ENCODE measurements around the gene PKD2L1. TPM values are rescaled to one million over a fixed set of nuclear protein-coding genes. Genes with fewer than 3 reads are reported as not detected.

Gene PKD2L1
- total and polyA plus RNA-seq, 2 donors, result 0.19 to 6.1 TPM

GRCh38 chr10:100348389-100348927 is 18.4 kb upstream of the PKD2L1 start:
- H3K4me3 ChIP-seq (ENCODE audit: low read length in 2 of 2), result peak overlapping the region; percentile 63 to 78
- H3K4me1 ChIP-seq (ENCODE audit: control insufficient read depth in 2 of 2, insufficient read depth in 2 of 2, low read length in 2 of 2), result peaks cover 24 to 46% of the 10 kb centered on the region in 2 donors
- peaks cover 0 to 12% of the 10 kb centered on the region in 2 donors for H3K27me3 ChIP-seq (ENCODE audit: control insufficient read depth in 2 of 2, insufficient read depth in 1 of 2, low read length in 1 of 2)
- DNase-seq (ENCODE audit: low read depth in 6 of 9, low spot score in 9 of 9), result no peak
- peaks cover 20 to 39% of the 10 kb centered on the region in 2 donors for H3K36me3 ChIP-seq (ENCODE audit: control insufficient read depth in 2 of 2, insufficient read depth in 2 of 2, low read length in 1 of 2)
- no peak overlapping the region for H3K27ac ChIP-seq (ENCODE audit: low read depth in 1 of 2, low read length in 1 of 2)
- 81% methylated on average over 3 of the region's 3 CpGs for WGBS
- no peaks in the 10 kb centered on the region for H3K9me3 ChIP-seq (ENCODE audit: control insufficient read depth in 2 of 2, insufficient read depth in 1 of 2, low read length in 1 of 2)

DNA sequence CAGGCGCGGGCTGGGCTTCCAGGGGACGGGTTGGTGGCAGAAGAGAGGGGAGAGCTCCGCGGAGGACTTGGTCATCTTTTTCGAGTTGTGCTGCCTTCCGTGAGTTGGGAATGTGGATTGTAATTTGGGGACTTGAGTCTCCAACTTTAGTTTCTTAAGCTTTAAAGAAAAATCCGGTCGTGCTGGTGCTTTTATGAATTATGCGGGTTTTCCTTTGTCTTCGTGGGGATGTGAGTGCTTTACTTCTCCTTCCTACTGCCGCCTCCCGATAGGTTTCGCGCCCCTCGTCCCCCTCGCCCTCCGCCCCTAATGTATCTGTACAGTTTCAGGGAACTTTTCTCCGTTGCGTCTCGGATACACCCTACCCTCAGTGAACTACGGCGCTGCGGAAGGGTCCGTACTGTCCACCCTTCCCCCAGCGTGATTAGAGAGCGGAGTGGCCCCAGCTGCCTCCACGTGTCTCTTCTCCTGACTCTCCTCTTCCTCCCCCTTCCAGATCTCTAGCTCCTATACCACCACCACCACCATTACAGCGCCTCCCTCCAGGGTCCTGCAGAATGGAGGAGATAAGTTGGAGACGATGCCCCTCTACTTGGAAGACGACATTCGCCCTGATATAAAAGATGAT is 17.7 kb upstream of the PKD2L1 start:
- Histone ChIP-seq H3K27ac (ENCODE audit: low read depth in 1 of 2, low read length in 1 of 2) (no peak overlapping the region), H3K27me3 (ENCODE audit: control insufficient read depth in 2 of 2, insufficient read depth in 1 of 2, low read length in 1 of 2) (peaks cover 0 to 12% of the 10 kb centered on the region in 2 donors), H3K4me1 (ENCODE audit: control insufficient read depth in 2 of 2, insufficient read depth in 2 of 2, low read length in 2 of 2) (peaks cover 24 to 46% of the 10 kb centered on the region in 2 donors), H3K36me3 (ENCODE audit: control insufficient read depth in 2 of 2, insufficient read depth in 2 of 2, low read length in 1 of 2) (peaks cover 20 to 33% of the 10 kb centered on the region in 2 donors), H3K4me3 (ENCODE audit: low read length in 2 of 2) (peak overlapping the region; percentile 63 to 78), H3K9me3 (ENCODE audit: control insufficient read depth in 2 of 2, insufficient read depth in 1 of 2, low read length in 1 of 2) (no peaks in the 10 kb centered on the region)
- DNase-seq (ENCODE audit: low read depth in 6 of 9, low spot score in 9 of 9), result peak in 1 of 9 donors; percentile 45
- WGBS, result 12% methylated on average over 32 of the region's 32 CpGs

DNA sequence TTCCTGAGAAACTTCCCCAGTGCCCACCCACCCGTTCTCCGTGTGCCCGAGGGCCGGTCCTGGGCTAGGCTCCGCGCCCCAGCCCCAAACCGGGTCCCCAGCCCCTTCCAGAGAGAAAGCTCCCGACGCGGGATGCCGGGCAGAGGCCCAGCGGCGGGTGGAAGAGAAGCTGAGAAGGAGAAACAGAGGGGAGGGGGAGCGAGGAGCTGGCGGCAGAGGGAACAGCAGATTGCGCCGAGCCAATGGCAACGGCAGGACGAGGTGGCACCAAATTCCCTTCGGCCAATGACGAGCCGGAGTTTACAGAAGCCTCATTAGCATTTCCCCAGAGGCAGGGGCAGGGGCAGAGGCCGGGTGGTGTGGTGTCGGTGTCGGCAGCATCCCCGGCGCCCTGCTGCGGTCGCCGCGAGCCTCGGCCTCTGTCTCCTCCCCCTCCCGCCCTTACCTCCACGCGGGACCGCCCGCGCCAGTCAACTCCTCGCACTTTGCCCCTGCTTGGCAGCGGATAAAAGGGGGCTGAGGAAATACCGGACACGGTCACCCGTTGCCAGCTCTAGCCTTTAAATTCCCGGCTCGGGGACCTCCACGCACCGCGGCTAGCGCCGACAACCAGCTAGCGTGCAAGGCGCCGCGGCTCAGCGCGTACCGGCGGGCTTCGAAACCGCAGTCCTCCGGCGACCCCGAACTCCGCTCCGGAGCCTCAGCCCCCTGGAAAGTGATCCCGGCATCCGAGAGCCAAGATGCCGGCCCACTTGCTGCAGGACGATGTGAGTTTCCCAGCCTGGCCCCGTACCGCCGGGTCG is 16.9 kb upstream of the PKD2L1 start, which contains the start of gene SCD:
Gene SCD, plus strand, starts transcription at position 469 of the 803 bp plus-strand sequence. Its CDS starts 272 bp downstream, at position 741.
- Histone ChIP-seq H3K36me3 (ENCODE audit: control insufficient read depth in 2 of 2, insufficient read depth in 2 of 2, low read length in 1 of 2) (peaks cover 13 to 26% of the 10 kb centered on the region in 2 donors), H3K27me3 (ENCODE audit: control insufficient read depth in 2 of 2, insufficient read depth in 1 of 2, low read length in 1 of 2) (peaks cover 0 to 12% of the 10 kb centered on the region in 2 donors), H3K4me1 (ENCODE audit: control insufficient read depth in 2 of 2, insufficient read depth in 2 of 2, low read length in 2 of 2) (peaks cover 24 to 46% of the 10 kb centered on the region in 2 donors), H3K4me3 (ENCODE audit: low read length in 2 of 2) (peak within 1 kb of the TSS; percentile 63 to 78), H3K27ac (ENCODE audit: low read depth in 1 of 2, low read length in 1 of 2) (peak within 1 kb of the TSS; percentile 11 to 70), H3K9me3 (ENCODE audit: control insufficient read depth in 2 of 2, insufficient read depth in 1 of 2, low read length in 1 of 2) (no peaks in the 10 kb centered on the region)
- under 1% methylated on average over 73 of the region's 73 CpGs for WGBS
- peak; percentile 63 to 90 (median 77) for DNase-seq (ENCODE audit: low read depth in 6 of 9, low spot score in 9 of 9)

DNA sequence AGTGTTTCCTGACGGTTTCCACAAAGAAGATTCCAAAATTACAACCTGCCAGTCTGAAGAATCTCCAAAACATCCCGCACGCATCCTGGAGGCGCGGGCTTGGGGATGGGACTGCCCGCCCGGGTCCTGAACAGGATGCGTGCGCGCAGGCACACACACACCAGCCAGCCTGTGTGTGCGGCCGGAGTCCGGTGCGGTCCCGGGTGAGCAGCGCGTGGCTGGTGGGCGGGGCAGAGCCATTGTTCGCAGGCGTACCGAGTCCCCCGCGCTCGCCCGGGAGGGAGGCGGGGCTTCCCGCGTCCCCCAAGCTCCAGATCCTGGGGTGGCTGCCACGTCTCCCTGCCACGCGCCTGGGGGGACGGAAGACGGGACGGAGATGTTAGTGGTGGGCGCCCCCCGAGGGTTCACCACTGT is 16.3 kb upstream of the PKD2L1 start:
- H3K9me3 ChIP-seq (ENCODE audit: control insufficient read depth in 2 of 2, insufficient read depth in 1 of 2, low read length in 1 of 2), result no peaks in the 10 kb centered on the region
- peaks cover 24 to 46% of the 10 kb centered on the region in 2 donors for H3K4me1 ChIP-seq (ENCODE audit: control insufficient read depth in 2 of 2, insufficient read depth in 2 of 2, low read length in 2 of 2)
- peak overlapping the region; percentile 63 to 78 for H3K4me3 ChIP-seq (ENCODE audit: low read length in 2 of 2)
- under 1% methylated on average over 36 of the region's 36 CpGs for WGBS
- H3K27ac ChIP-seq (ENCODE audit: low read depth in 1 of 2, low read length in 1 of 2), result no peak overlapping the region
- H3K36me3 ChIP-seq (ENCODE audit: control insufficient read depth in 2 of 2, insufficient read depth in 2 of 2, low read length in 1 of 2), result peaks cover 11 to 20% of the 10 kb centered on the region in 2 donors
- H3K27me3 ChIP-seq (ENCODE audit: control insufficient read depth in 2 of 2, insufficient read depth in 1 of 2, low read length in 1 of 2), result peaks cover 0 to 12% of the 10 kb centered on the region in 2 donors
- peak in 3 of 9 donors; percentile 49 to 67 (median 51) for DNase-seq (ENCODE audit: low read depth in 6 of 9, low spot score in 9 of 9)

- H3K36me3 ChIP-seq (ENCODE audit: control insufficient read depth in 2 of 2, insufficient read depth in 2 of 2, low read length in 1 of 2), result peaks cover 8 to 14% of the 10 kb centered on the region in 2 donors
- DNase-seq (ENCODE audit: low read depth in 6 of 9, low spot score in 9 of 9), result no peak
- H3K27me3 ChIP-seq (ENCODE audit: control insufficient read depth in 2 of 2, insufficient read depth in 1 of 2, low read length in 1 of 2), result peaks cover 0 to 12% of the 10 kb centered on the region in 2 donors
- 74% methylated on average over 9 of the region's 9 CpGs for WGBS
- peak overlapping the region; percentile 63 to 78 for H3K4me3 ChIP-seq (ENCODE audit: low read length in 2 of 2)
- H3K27ac ChIP-seq (ENCODE audit: low read depth in 1 of 2, low read length in 1 of 2), result no peak overlapping the region
- no peaks in the 10 kb centered on the region for H3K9me3 ChIP-seq (ENCODE audit: control insufficient read depth in 2 of 2, insufficient read depth in 1 of 2, low read length in 1 of 2)
- H3K4me1 ChIP-seq (ENCODE audit: control insufficient read depth in 2 of 2, insufficient read depth in 2 of 2, low read length in 2 of 2), result peaks cover 21 to 42% of the 10 kb centered on the region in 2 donors
Observed at GRCh38 chr10:100345570-100346330, 15.7 kb upstream of the PKD2L1 start.

DNA sequence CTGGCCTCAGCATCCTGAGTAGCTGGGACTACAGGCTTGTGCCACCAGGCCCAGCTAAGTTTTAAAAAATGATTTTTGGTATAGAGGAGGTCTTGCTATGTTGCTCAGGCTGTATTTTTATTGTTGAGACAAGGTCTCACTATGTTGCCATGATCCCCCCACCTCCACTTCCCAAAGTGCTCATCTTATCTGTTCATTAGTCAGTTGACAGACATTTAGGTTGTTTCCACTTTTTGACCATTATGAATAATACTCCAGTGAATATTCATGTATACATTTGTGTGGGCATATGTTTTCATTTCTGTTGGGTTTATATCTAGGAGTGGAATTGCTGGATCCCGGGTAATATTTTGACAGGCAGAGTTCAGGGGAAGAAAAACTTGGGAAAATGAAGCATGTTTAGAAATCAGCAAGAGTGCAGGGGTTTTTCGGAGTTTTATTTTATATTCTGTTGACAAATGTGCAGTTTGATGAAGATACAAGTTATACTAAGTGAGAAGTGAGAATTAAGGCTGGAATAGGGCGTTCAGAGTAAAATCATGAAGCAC is 14.3 kb upstream of the PKD2L1 start:
- H3K27ac ChIP-seq (ENCODE audit: low read depth in 1 of 2, low read length in 1 of 2), result no peak overlapping the region
- WGBS, result 82% methylated on average over 3 of the region's 3 CpGs
- no peak overlapping the region for H3K4me3 ChIP-seq (ENCODE audit: low read length in 2 of 2)

DNA sequence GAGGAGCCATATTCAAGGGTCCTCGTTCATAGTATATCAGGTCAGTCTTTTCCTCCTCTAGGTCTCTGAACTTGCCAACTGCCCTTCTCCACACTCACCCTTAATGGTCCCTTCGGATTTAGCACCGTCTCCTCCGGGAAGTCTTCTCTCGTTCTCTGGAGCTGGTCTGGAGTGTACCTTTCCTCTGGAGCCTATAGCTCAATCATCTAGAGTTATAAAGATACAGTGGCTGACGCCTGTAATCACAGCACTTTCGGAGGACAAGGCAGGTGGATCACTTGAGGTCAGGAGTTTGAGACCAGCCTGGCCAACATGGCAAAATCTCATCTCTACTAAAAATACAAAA is 12.6 kb upstream of the PKD2L1 start:
- WGBS, result 90% methylated on average over 7 of the region's 7 CpGs
- no peak overlapping the region for H3K27ac ChIP-seq (ENCODE audit: low read depth in 1 of 2, low read length in 1 of 2)
- no peaks in the 10 kb centered on the region for H3K9me3 ChIP-seq (ENCODE audit: control insufficient read depth in 2 of 2, insufficient read depth in 1 of 2, low read length in 1 of 2)
- DNase-seq (ENCODE audit: low read depth in 6 of 9, low spot score in 9 of 9), result no peak
- H3K36me3 ChIP-seq (ENCODE audit: control insufficient read depth in 2 of 2, insufficient read depth in 2 of 2, low read length in 1 of 2), result no peaks in the 10 kb centered on the region
- H3K4me3 ChIP-seq (ENCODE audit: low read length in 2 of 2), result no peak overlapping the region
- H3K27me3 ChIP-seq (ENCODE audit: control insufficient read depth in 2 of 2, insufficient read depth in 1 of 2, low read length in 1 of 2), result peaks cover 0 to 9% of the 10 kb centered on the region in 2 donors
- peaks cover 0 to 22% of the 10 kb centered on the region in 2 donors for H3K4me1 ChIP-seq (ENCODE audit: control insufficient read depth in 2 of 2, insufficient read depth in 2 of 2, low read length in 2 of 2)

More for the DNA sequence above, 14.3 kb upstream of the PKD2L1 start:
- peaks cover 0 to 12% of the 10 kb centered on the region in 2 donors for H3K27me3 ChIP-seq (ENCODE audit: control insufficient read depth in 2 of 2, insufficient read depth in 1 of 2, low read length in 1 of 2)
- DNase-seq (ENCODE audit: low read depth in 6 of 9, low spot score in 9 of 9), result no peak
- H3K4me1 ChIP-seq (ENCODE audit: control insufficient read depth in 2 of 2, insufficient read depth in 2 of 2, low read length in 2 of 2), result peaks cover 14 to 31% of the 10 kb centered on the region in 2 donors
- peaks cover 0 to 6% of the 10 kb centered on the region in 2 donors for H3K36me3 ChIP-seq (ENCODE audit: control insufficient read depth in 2 of 2, insufficient read depth in 2 of 2, low read length in 1 of 2)
- H3K9me3 ChIP-seq (ENCODE audit: control insufficient read depth in 2 of 2, insufficient read depth in 1 of 2, low read length in 1 of 2), result no peaks in the 10 kb centered on the region

- Histone ChIP-seq H3K36me3 (ENCODE audit: control insufficient read depth in 2 of 2, insufficient read depth in 2 of 2, low read length in 1 of 2) (no peaks in the 10 kb centered on the region), H3K4me3 (ENCODE audit: low read length in 2 of 2) (no peak overlapping the region), H3K27me3 (ENCODE audit: control insufficient read depth in 2 of 2, insufficient read depth in 1 of 2, low read length in 1 of 2) (peaks cover 0 to 4% of the 10 kb centered on the region in 2 donors), H3K9me3 (ENCODE audit: control insufficient read depth in 2 of 2, insufficient read depth in 1 of 2, low read length in 1 of 2) (no peaks in the 10 kb centered on the region), H3K27ac (ENCODE audit: low read depth in 1 of 2, low read length in 1 of 2) (no peak overlapping the region), H3K4me1 (ENCODE audit: control insufficient read depth in 2 of 2, insufficient read depth in 2 of 2, low read length in 2 of 2) (peaks cover 0 to 20% of the 10 kb centered on the region in 2 donors)
- DNase-seq (ENCODE audit: low read depth in 6 of 9, low spot score in 9 of 9), result peak in 1 of 9 donors; percentile 63
- WGBS, result 71% methylated on average over 9 of the region's 9 CpGs
Observed at GRCh38 chr10:100341953-100342626, 12.1 kb upstream of the PKD2L1 start.
